Measurements from ENCODE around the gene WSB1. TPM values are rescaled to one million over a fixed set of nuclear protein-coding genes. Genes with fewer than 3 reads are reported as not detected.

Gene WSB1
- total and polyA plus RNA-seq, 2 donors (not counting 1 experiment from before 2014, with no cell fraction given): 123 to 217 TPM

GRCh38 chr17:27294689-27295630, 1.0 kb downstream of the WSB1 start:
- Histone ChIP-seq H3K9me3 (ENCODE audit: control extremely low read depth in 1 of 3, control insufficient read depth in 2 of 3, insufficient read depth in 1 of 3, low read length in 2 of 3) (no peaks in the 10 kb centered on the region), H3K36me3 (replicated peaks in 1 of 2; ENCODE audit: control extremely low read depth in 1 of 2, control insufficient read depth in 1 of 2, extremely low read depth in 1 of 2, insufficient read depth in 2 of 2, low read length in 1 of 2) (no peaks in the 10 kb centered on the region), H3K4me1 (ENCODE audit: control insufficient read depth in 2 of 2, insufficient read depth in 2 of 2, low read length in 2 of 2) (peaks cover 46 to 47% of the 10 kb centered on the region in 2 donors), H3K4me3 (ENCODE audit: control extremely low read depth in 1 of 5, extremely low read depth in 1 of 5, insufficient read depth in 1 of 5, low read depth in 2 of 5, low read length in 4 of 5) (peak overlapping the region; percentile 89 to 100 (median 96)), H4K20me1 (ENCODE audit: control insufficient read depth, insufficient read depth, low read length, poor library complexity, severe bottlenecking) (peaks cover 26% of the 10 kb centered on the region), H3K4me2 (replicated peaks; ENCODE audit: low read depth, low read length, poor library complexity, severe bottlenecking) (peak overlapping the region; percentile 78), H3K79me2 (ENCODE audit: control insufficient read depth, insufficient read depth, low read length) (peaks cover 75% of the 10 kb centered on the region), H3K9ac (ENCODE audit: low read length) (peak overlapping the region; percentile 100), H2AFZ (ENCODE audit: insufficient read depth, low read depth, low read length, poor library complexity, severe bottlenecking) (peak overlapping the region; percentile 80), H3K27me3 (replicated peaks in 1 of 4; ENCODE audit: control extremely low read depth in 1 of 4, control insufficient read depth in 3 of 4, insufficient read depth in 4 of 4, low read length in 3 of 4) (no peaks in the 10 kb centered on the region), H3K27ac (ENCODE audit: low read length in 2 of 2) (peak overlapping the region; percentile 99)
- ChIA-PET CTCF (interaction anchor here (0.8 to 6.5 kb wide), 15 partner anchors 10 to 356 kb away, joined by 3 to 50 read pairs (median 4); partner anchors contain the start of gene KSR1), POLR2A (interaction anchor here (0.6 to 3.4 kb wide), 5 partner anchors 9 to 50 kb away, joined by 3 to 24 read pairs (median 10); no protein-coding TSS in a partner anchor)
- TF ChIP-seq EZH2 (IDR thresholded peaks at IDR 0.05; ENCODE audit: borderline replicate concordance, insufficient read depth, low read depth, low read length, poor library complexity, severe bottlenecking) (no peak), CTCF (IDR thresholded peaks at IDR 0.05) (no peak)
- ATAC-seq (ENCODE audit: low read depth): peak; percentile 17
- Mint-ChIP-seq H3K4me3 (peak overlapping the region; percentile 89), H3K27me3 (no peaks in the 10 kb centered on the region), H3K27ac (peak overlapping the region; percentile 99), H3K9me3 (ENCODE audit: insufficient read depth) (no peaks in the 10 kb centered on the region), H3K4me1 (peaks cover 53% of the 10 kb centered on the region)
- 0% methylated on average over 8 of the region's 21 CpGs for WGBS (ENCODE audit: insufficient coverage)
- peak; percentile 74 for DNase-seq
- intact Hi-C loops (cut with micrococcal nuclease): loop anchor here (1.0 to 10.0 kb wide), 8 partner anchors 13 to 600 kb away; partner anchors contain the start of genes KSR1 and LYRM9

All from B cell (primary cell).